ENCODE data around the gene PCMTD2.

Gene PCMTD2

GRCh38 chr20:64238851-64239387 is 16.6 kb upstream of the PCMTD2 start:
- DNase-seq (ENCODE audit: low read depth in 1 of 2, low spot score in 1 of 2), result no peak

- no peak for DNase-seq (ENCODE audit: low read depth in 1 of 2, low spot score in 1 of 2)
Observed at GRCh38 chr20:64239449-64240242, 15.9 kb upstream of the PCMTD2 start.

- no peak for DNase-seq (ENCODE audit: low read depth in 1 of 2, low spot score in 1 of 2)
Observed at GRCh38 chr20:64240243-64241015, 15.1 kb upstream of the PCMTD2 start.

- no peak for DNase-seq (ENCODE audit: low read depth in 1 of 2, low spot score in 1 of 2)
Observed at GRCh38 chr20:64241061-64241460, 14.5 kb upstream of the PCMTD2 start.

GRCh38 chr20:64242003-64242796 is 13.3 kb upstream of the PCMTD2 start:
- no peak for DNase-seq (ENCODE audit: low read depth in 1 of 2, low spot score in 1 of 2)

- DNase-seq (ENCODE audit: low read depth in 1 of 2, low spot score in 1 of 2), result no peak
Observed at GRCh38 chr20:64242797-64243475, 12.6 kb upstream of the PCMTD2 start.

- no peak for DNase-seq (ENCODE audit: low read depth in 1 of 2, low spot score in 1 of 2)
Observed at GRCh38 chr20:64244281-64244805, 11.2 kb upstream of the PCMTD2 start.

- no peak for DNase-seq (ENCODE audit: low read depth in 1 of 2, low spot score in 1 of 2)
Observed at GRCh38 chr20:64244870-64245603, 10.5 kb upstream of the PCMTD2 start.

GRCh38 chr20:64245746-64246595 is 9.6 kb upstream of the PCMTD2 start:
- no peak for DNase-seq (ENCODE audit: low read depth in 1 of 2, low spot score in 1 of 2)

- DNase-seq (ENCODE audit: low read depth in 1 of 2, low spot score in 1 of 2), result no peak
Observed at GRCh38 chr20:64246616-64247306, 8.8 kb upstream of the PCMTD2 start.

GRCh38 chr20:64247307-64247618 is 8.3 kb upstream of the PCMTD2 start:
- DNase-seq (ENCODE audit: low read depth in 1 of 2, low spot score in 1 of 2), result no peak

GRCh38 chr20:64247970-64248841 is 7.3 kb upstream of the PCMTD2 start:
- DNase-seq (ENCODE audit: low read depth in 1 of 2, low spot score in 1 of 2), result no peak

GRCh38 chr20:64250027-64250426 is 5.5 kb upstream of the PCMTD2 start:
- DNase-seq (ENCODE audit: low read depth in 1 of 2, low spot score in 1 of 2), result no peak

GRCh38 chr20:64253000-64253383 is 2.6 kb upstream of the PCMTD2 start:
- no peak for DNase-seq (ENCODE audit: low read depth in 1 of 2, low spot score in 1 of 2)

GRCh38 chr20:64253443-64253842 is 2.1 kb upstream of the PCMTD2 start:
- DNase-seq (ENCODE audit: low read depth in 1 of 2, low spot score in 1 of 2), result no peak

- no peak for DNase-seq (ENCODE audit: low read depth in 1 of 2, low spot score in 1 of 2)
Observed at GRCh38 chr20:64254156-64254555, 1.4 kb upstream of the PCMTD2 start.

GRCh38 chr20:64254571-64255360 is 782 bp upstream of the PCMTD2 start:
- DNase-seq (ENCODE audit: low read depth in 1 of 2, low spot score in 1 of 2), result no peak

Data from stimulated activated CD4-positive, alpha-beta T cell treated with anti-CD3 and anti-CD28 coated beads, Interleukin-15, amount 100 ng/mL, for 1 hour (primary cell).